Mesendoderm (in vitro differentiated cells): ENCODE results near the gene RENBP.

Source experiments
- DNase-seq: peaks from one replicate; pipeline ENCODE4 v3.0.0; 2013
- H2AK5ac ChIP-seq: 2 replicates; pipeline ENCODE4 v1.6.1; 2013; ENCODE audit warnings: low read length, inconsistent platforms
- H2BK120ac ChIP-seq: 2 replicates; pipeline ENCODE4 v1.6.1; 2013; ENCODE audit warnings: low read depth, mild to moderate bottlenecking, low read length, moderate library complexity, mixed read lengths
- H2BK15ac ChIP-seq: replicated peaks from 2 replicates; pipeline ENCODE4 v1.6.1; 2013; ENCODE audit warnings: low read depth, mild to moderate bottlenecking, moderate library complexity
- H2BK5ac ChIP-seq: 2 replicates; pipeline ENCODE4 v1.6.1; 2013; ENCODE audit warnings: low read length, inconsistent platforms
- H3K18ac ChIP-seq: 2 replicates; pipeline ENCODE4 v1.6.1; 2013; ENCODE audit warnings: mild to moderate bottlenecking, low read length, mixed read lengths
- H3K23ac ChIP-seq: one replicate; pipeline ENCODE4 v1.6.1; 2013; ENCODE audit warnings: low read length
- H3K27ac ChIP-seq: 2 replicates; pipeline ENCODE4 v1.5.1; 2013; ENCODE audit warnings: low read depth, mild to moderate bottlenecking, inconsistent platforms, low read length, moderate library complexity
- H3K27me3 ChIP-seq: 2 replicates; pipeline ENCODE4 v1.6.1; 2013; ENCODE audit warnings: low read length, control low read depth, mild to moderate bottlenecking, inconsistent platforms; ENCODE audit not compliant: insufficient read depth, poor library complexity
- H3K36me3 ChIP-seq: 2 replicates; pipeline ENCODE4 v1.6.1; 2013; ENCODE audit warnings: low read length, inconsistent platforms; ENCODE audit not compliant: control insufficient read depth, insufficient read depth
- H3K4ac ChIP-seq: one replicate; pipeline ENCODE4 v1.6.1; 2013; ENCODE audit warnings: low read depth, mild to moderate bottlenecking, low read length, moderate library complexity
- H3K4me1 ChIP-seq: 2 replicates; pipeline ENCODE4 v1.6.1; 2013; ENCODE audit warnings: low read depth, low read length, inconsistent platforms; ENCODE audit not compliant: control insufficient read depth
- H3K4me2 ChIP-seq: 2 replicates; pipeline ENCODE4 v1.6.1; 2013; ENCODE audit warnings: low read length
- H3K4me3 ChIP-seq: 2 replicates; pipeline ENCODE4 v1.5.1; 2013; ENCODE audit warnings: mild to moderate bottlenecking, low read length
- H3K56ac ChIP-seq: one replicate; pipeline ENCODE4 v1.6.1; 2013; ENCODE audit warnings: low read length
- H3K79me1 ChIP-seq: 2 replicates; pipeline ENCODE4 v1.6.1; 2013; ENCODE audit warnings: low read length, inconsistent platforms
- H3K79me2 ChIP-seq: 2 replicates; pipeline ENCODE4 v1.6.1; 2013; ENCODE audit warnings: mild to moderate bottlenecking, low read length; ENCODE audit not compliant: control insufficient read depth, insufficient read depth
- H3K9ac ChIP-seq: 2 replicates; pipeline ENCODE4 v1.6.1; 2013; ENCODE audit warnings: low read length, inconsistent platforms
- H4K5ac ChIP-seq: one replicate; pipeline ENCODE4 v1.6.1; 2013; ENCODE audit warnings: low read length
- H4K8ac ChIP-seq: one replicate; pipeline ENCODE4 v1.6.1; 2013; ENCODE audit warnings: low read depth, mild to moderate bottlenecking, control low read depth, low read length, moderate library complexity
- WGBS: extraction: QIAGEN DNeasy Blood & Tissue Kit; methylation state at CpG from one replicate; pipeline ENCODE4 v1.1.7; 2013; ENCODE audit warnings: low lambda C conversion rate, missing lambda C conversion rate; ENCODE audit not compliant: insufficient coverage; ENCODE audit errors: extremely low coverage; 5-methylcytosine and 5-hydroxymethylcytosine counted together

The RENBP gene

DNA sequence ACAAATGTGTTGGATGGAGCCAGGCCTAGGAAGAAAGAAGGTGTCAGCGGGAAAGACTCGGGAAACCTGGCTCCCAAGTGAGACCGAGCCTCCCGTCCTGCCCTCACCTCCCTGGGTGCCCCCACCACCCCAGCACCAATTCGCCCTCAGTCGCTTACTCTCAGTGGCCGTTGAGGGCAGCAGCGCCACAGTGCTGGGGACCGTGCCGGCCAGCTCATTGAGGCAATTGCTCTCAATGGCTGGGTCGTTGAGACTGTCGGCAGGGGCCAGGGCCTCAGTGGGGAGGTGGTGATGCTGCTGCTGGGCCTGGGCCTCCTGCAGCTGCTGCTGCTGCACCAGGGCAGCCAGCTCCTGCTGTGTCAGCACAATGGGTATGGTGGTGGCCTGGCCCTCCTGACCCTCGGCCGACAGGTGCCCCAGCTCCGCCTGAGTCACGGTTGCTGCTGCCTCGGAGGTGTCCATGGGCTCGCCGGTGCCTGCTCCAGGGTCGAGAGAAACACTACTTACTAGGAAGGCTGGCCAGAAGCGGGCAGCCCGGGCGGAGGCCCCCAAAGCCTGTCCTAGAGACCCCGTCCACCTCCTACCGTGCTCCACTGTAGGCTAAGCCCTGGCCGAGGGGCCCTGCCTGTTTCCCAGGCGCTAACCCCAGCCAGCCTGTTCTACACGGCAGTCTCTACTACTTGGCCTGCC, 7.4 kb upstream of the RENBP start:
- Histone ChIP-seq H3K9ac (no peak overlapping the region), H2BK5ac (no peak overlapping the region), H3K36me3 (peaks cover 10% of the 10 kb centered on the region), H3K79me1 (no peaks in the 10 kb centered on the region), H3K4me1 (no peaks in the 10 kb centered on the region), H2BK120ac (no peak overlapping the region), H3K79me2 (no peaks in the 10 kb centered on the region), H4K8ac (no peak overlapping the region), H3K4ac (no peak overlapping the region), H2BK15ac (no peak overlapping the region), H3K18ac (no peak overlapping the region), H3K23ac (no peak overlapping the region), H3K56ac (no peak overlapping the region), H3K27ac (no peak overlapping the region), H3K4me2 (no peak overlapping the region), H2AK5ac (no peak overlapping the region), H3K4me3 (no peak overlapping the region), H3K27me3 (no peaks in the 10 kb centered on the region), H4K5ac (no peak overlapping the region)
- WGBS = no CpG with 5 or more reads among the region's 28 CpGs
- no peak for DNase-seq

DNA sequence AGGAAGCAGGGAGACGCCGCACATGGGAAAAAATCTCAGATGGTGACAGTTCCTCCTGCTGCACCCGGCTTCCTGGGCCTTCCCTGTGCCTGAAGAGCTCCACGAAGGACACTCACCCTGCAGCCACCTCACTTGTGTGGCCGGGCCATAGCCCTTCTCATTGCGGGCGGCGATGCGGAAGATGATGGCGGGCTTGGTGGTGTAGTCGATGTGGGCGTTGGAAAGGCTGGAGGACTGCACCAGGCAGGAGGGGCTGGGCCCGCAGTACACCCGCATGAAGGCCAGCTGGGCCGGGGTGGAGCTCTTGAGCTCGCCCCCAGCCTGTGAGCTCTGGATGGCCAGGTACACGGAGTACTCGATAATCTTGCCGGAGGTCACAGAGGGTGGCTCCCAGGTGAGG, 5.7 kb upstream of the RENBP start:
- Histone ChIP-seq H3K9ac (no peak overlapping the region), H2BK15ac (no peak overlapping the region), H3K4me3 (no peak overlapping the region), H3K4me2 (no peak overlapping the region), H2BK120ac (no peak overlapping the region), H3K4ac (no peak overlapping the region), H4K5ac (no peak overlapping the region), H3K56ac (no peak overlapping the region), H3K27ac (no peak overlapping the region), H2BK5ac (no peak overlapping the region), H3K18ac (no peak overlapping the region), H4K8ac (no peak overlapping the region), H3K79me2 (no peaks in the 10 kb centered on the region), H3K4me1 (no peaks in the 10 kb centered on the region), H3K36me3 (peaks cover 8% of the 10 kb centered on the region), H3K23ac (no peak overlapping the region), H2AK5ac (no peak overlapping the region), H3K27me3 (no peaks in the 10 kb centered on the region), H3K79me1 (no peaks in the 10 kb centered on the region)
- DNase-seq = no peak
- no CpG with 5 or more reads among the region's 19 CpGs for WGBS

DNA sequence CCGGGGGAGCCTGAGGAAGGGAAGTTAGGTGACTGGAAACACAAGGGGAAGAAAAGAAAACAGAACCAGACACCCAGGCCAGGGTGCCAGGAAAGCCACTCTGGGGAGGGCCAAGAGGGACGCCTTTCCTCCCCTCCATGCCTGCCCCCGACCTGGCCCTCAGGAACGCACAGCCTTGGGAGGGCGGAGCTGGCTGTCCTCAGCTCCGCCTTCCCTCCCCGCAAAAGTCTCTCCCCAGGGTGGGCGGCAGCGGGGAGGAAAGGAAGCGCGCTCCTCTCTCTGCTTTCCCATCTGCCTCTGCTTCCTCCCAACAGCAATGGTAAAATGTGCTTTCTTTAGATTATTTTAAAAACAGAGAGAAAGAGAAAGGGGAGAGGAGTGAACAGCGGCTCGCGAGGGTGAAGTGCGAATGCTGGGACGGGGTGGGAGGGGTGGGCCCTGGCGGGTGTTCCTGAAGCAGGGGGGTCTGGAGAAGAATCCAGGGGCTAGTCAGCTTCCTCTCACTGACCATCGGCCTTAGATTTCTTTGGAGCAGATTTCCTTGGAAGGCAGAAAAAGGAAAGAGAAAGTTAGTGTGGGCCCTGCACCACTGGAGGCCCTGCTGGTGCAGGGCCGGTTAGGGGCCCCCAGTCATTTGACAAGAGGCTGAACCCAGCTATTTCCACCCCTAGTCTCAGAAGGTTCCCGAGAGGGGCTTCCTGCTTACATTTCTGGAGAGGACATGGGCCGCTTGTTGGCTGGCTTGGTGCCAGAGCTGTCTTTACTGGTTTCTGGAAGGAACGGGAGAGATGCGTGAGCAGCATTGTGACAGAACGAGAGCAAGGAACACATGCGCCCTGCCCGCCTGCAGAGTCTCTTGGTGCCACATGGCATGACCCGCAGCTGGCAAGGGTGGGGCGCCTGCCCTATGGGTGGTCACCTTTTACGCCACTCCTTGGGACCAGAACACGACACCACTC, 4.7 kb upstream of the RENBP start:
- H3K4me2 ChIP-seq = no peak overlapping the region
- H3K79me2 ChIP-seq = no peaks in the 10 kb centered on the region
- H3K27me3 ChIP-seq = no peaks in the 10 kb centered on the region
- H3K4me1 ChIP-seq = no peaks in the 10 kb centered on the region
- no peak overlapping the region for H2BK15ac ChIP-seq
- no peak overlapping the region for H3K4me3 ChIP-seq
- H3K56ac ChIP-seq = peak overlapping the region; percentile 56
- H3K27ac ChIP-seq = peak overlapping the region; percentile 84
- no peak overlapping the region for H3K9ac ChIP-seq
- H3K79me1 ChIP-seq = no peaks in the 10 kb centered on the region
- no peak overlapping the region for H2BK5ac ChIP-seq
- DNase-seq = no peak
- H2BK120ac ChIP-seq = no peak overlapping the region
- H2AK5ac ChIP-seq = no peak overlapping the region
- no peak overlapping the region for H3K23ac ChIP-seq
- no peak overlapping the region for H3K18ac ChIP-seq
- H3K4ac ChIP-seq = no peak overlapping the region
- no peak overlapping the region for H4K8ac ChIP-seq
- peaks cover 7% of the 10 kb centered on the region for H3K36me3 ChIP-seq
- no peak overlapping the region for H4K5ac ChIP-seq
- WGBS = no CpG with 5 or more reads among the region's 30 CpGs

DNA sequence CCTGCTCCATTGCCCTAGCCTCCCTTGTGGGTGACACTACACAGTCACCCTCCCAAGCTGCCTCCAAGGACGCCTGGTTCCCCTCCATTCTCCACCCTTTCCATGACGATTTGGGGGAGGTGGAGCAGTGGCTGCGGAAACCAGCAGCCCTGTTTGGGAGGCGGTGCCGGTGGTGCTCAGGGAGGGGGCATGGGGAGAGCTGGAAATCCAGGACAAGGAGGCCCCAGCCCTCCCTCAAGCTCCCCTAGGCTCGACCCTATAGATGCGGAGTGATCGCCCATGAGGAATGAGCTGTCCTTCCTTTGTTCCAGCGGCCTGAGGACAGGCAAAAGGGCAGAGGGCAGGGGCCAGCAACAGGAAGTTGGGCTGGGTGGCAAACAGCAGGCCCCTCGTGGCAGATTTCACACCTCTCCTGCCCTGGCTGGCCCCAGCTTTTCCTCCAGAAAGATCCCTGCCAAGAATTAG, 3.6 kb upstream of the RENBP start:
- no peak for DNase-seq
- H3K18ac ChIP-seq = no peak overlapping the region
- WGBS = no CpG with 5 or more reads among the region's 10 CpGs

DNA sequence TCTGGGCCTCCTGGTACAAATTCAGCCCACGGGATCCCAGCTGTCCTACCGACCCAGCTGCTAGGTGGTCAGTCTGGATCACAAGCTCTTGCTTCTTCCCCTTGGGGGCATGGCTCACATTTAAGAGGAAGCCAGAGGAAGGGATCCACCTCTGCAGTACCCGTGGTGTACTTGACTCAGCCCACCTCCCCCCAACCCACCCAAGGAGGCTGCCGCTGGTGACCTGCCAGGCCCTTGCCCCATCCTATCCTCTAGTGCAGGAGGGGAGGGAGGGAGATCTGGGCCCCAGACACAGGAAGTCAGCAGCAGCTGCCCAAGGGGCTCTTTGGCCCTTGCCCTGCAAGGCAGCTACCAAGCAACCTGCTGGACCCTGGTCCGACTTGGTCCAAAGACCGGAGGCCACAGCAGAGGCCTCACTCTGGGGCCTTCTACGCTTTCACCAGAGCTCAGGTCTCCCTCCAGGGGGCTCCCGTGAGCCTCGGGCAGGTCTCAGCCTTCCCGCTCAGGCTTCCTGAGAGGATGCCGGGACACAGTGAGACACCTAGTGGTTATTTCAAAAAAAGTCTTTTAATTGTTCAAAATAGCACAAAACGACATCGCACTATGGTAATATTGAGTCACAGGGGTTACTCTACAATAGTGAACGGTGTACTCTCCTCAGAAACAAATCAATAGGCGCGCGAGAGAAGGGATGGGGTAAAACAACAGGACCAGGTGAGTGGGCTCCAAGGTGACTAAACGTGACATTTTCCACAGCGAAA, 2.7 kb upstream of the RENBP start:
- no peak overlapping the region for H4K5ac ChIP-seq
- no CpG with 5 or more reads among the region's 19 CpGs for WGBS
- no peaks in the 10 kb centered on the region for H3K79me1 ChIP-seq
- no peak overlapping the region for H3K4ac ChIP-seq
- H3K27ac ChIP-seq = peak overlapping the region; percentile 52
- H2BK15ac ChIP-seq = no peak overlapping the region
- no peak overlapping the region for H3K18ac ChIP-seq
- H2AK5ac ChIP-seq = no peak overlapping the region
- H3K4me3 ChIP-seq = no peak overlapping the region
- no peaks in the 10 kb centered on the region for H3K27me3 ChIP-seq
- H2BK120ac ChIP-seq = no peak overlapping the region
- H2BK5ac ChIP-seq = no peak overlapping the region
- no peaks in the 10 kb centered on the region for H3K79me2 ChIP-seq
- H3K4me1 ChIP-seq = no peaks in the 10 kb centered on the region
- H3K36me3 ChIP-seq = peaks cover 2% of the 10 kb centered on the region
- no peak overlapping the region for H3K23ac ChIP-seq
- peak overlapping the region; percentile 70 for H3K56ac ChIP-seq
- peak overlapping the region; percentile 6 for H3K9ac ChIP-seq
- no peak overlapping the region for H4K8ac ChIP-seq
- H3K4me2 ChIP-seq = no peak overlapping the region
- DNase-seq = peak; percentile 84

More for the DNA sequence above, 3.6 kb upstream of the RENBP start:
- H3K56ac ChIP-seq = peak overlapping the region; percentile 70
- no peaks in the 10 kb centered on the region for H3K4me1 ChIP-seq
- H3K4me2 ChIP-seq = no peak overlapping the region
- no peak overlapping the region for H2AK5ac ChIP-seq
- H3K23ac ChIP-seq = no peak overlapping the region
- no peak overlapping the region for H3K4ac ChIP-seq
- no peak overlapping the region for H2BK120ac ChIP-seq
- H3K4me3 ChIP-seq = no peak overlapping the region
- peak overlapping the region; percentile 52 for H3K27ac ChIP-seq
- H3K9ac ChIP-seq = peak overlapping the region; percentile 39
- no peak overlapping the region for H2BK5ac ChIP-seq
- no peak overlapping the region for H2BK15ac ChIP-seq
- no peak overlapping the region for H4K8ac ChIP-seq
- H3K36me3 ChIP-seq = peaks cover 7% of the 10 kb centered on the region
- H3K79me1 ChIP-seq = no peaks in the 10 kb centered on the region
- H4K5ac ChIP-seq = no peak overlapping the region
- no peaks in the 10 kb centered on the region for H3K27me3 ChIP-seq
- H3K79me2 ChIP-seq = no peaks in the 10 kb centered on the region
